HEK293 (cell line): ENCODE results near the gene TMEM167B.

Experiments
- BCL6B ChIP-seq: fragments of 450-650 bp; formaldehyde crosslinking; IDR thresholded peaks from 2 replicates; pipeline ENCODE4 v1.5.1; 2017; ENCODE audit warnings: missing biosample characterization, missing genetic modification characterization
- GLI4 ChIP-seq: fragments of 450-650 bp; formaldehyde crosslinking; IDR thresholded peaks from 2 replicates; pipeline ENCODE4 v1.5.1; 2016; ENCODE audit warnings: missing biosample characterization, missing genetic modification characterization
- GLIS2 ChIP-seq: fragments of 450-650 bp; formaldehyde crosslinking; IDR thresholded peaks from 2 replicates; pipeline ENCODE4 v1.5.1; 2016; ENCODE audit warnings: missing biosample characterization, missing genetic modification characterization
- HOXC10 ChIP-seq: sonication (generic); formaldehyde crosslinking; IDR thresholded peaks from 2 replicates; pipeline ENCODE4 v1.8.1; 2023; ENCODE audit warnings: mild to moderate bottlenecking, missing genetic modification reagents
- IKZF3 ChIP-seq: fragments of 450-650 bp; IDR thresholded peaks from 2 replicates; pipeline ENCODE4 v1.5.0; 2018; ENCODE audit warnings: missing biosample characterization, mild to moderate bottlenecking, missing genetic modification characterization, moderate library complexity
- KLF1 ChIP-seq: fragments of 450-650 bp; formaldehyde crosslinking; IDR thresholded peaks from 2 replicates; pipeline ENCODE4 v1.5.1; 2016; ENCODE audit warnings: missing biosample characterization, missing genetic modification characterization
- KLF7 ChIP-seq: fragments of 450-650 bp; formaldehyde crosslinking; IDR thresholded peaks from 2 replicates; pipeline ENCODE4 v1.5.1; 2016; ENCODE audit warnings: missing biosample characterization, missing genetic modification characterization, borderline replicate concordance
- MZF1 ChIP-seq: fragments of 450-650 bp; formaldehyde crosslinking; IDR thresholded peaks from 2 replicates; pipeline ENCODE4 v1.5.1; 2017; ENCODE audit warnings: missing biosample characterization, missing genetic modification characterization, borderline replicate concordance
- REST ChIP-seq: fragments of 450-650 bp; formaldehyde crosslinking; IDR thresholded peaks from 2 replicates; pipeline ENCODE4 v1.5.1; 2016; ENCODE audit warnings: missing biosample characterization, missing genetic modification characterization
- ZBTB49 ChIP-seq: fragments of 450-650 bp; formaldehyde crosslinking; IDR thresholded peaks from 2 replicates; pipeline ENCODE4 v1.5.1; 2016; ENCODE audit warnings: missing biosample characterization, missing genetic modification characterization, low read depth
- ZBTB6 ChIP-seq: fragments of 450-650 bp; formaldehyde crosslinking; IDR thresholded peaks from 2 replicates; pipeline ENCODE4 v1.5.1; 2017; ENCODE audit warnings: missing biosample characterization, missing genetic modification characterization
- ZFHX2 ChIP-seq: fragments of 450-650 bp; formaldehyde crosslinking; conservative IDR thresholded peaks from 2 replicates; pipeline ENCODE4 v1.5.1; 2016; ENCODE audit warnings: missing biosample characterization, missing genetic modification characterization
- ZFP3 ChIP-seq: fragments of 450-650 bp; formaldehyde crosslinking; IDR thresholded peaks from 2 replicates; pipeline ENCODE4 v1.5.1; 2016; ENCODE audit warnings: low read depth, missing biosample characterization, missing genetic modification characterization
- ZNF132 ChIP-seq: fragments of 450-650 bp; formaldehyde crosslinking; IDR thresholded peaks from 2 replicates; pipeline ENCODE4 v1.5.1; 2017; ENCODE audit warnings: missing biosample characterization, missing genetic modification characterization, borderline replicate concordance
- ZNF211 ChIP-seq: fragments of 450-650 bp; formaldehyde crosslinking; IDR thresholded peaks from 2 replicates; pipeline ENCODE4 v1.5.1; 2016; ENCODE audit warnings: low read depth, missing biosample characterization, missing genetic modification characterization
- ZNF221 ChIP-seq: fragments of 450-650 bp; formaldehyde crosslinking; IDR thresholded peaks from 2 replicates; pipeline ENCODE4 v1.5.1; 2017; ENCODE audit warnings: missing biosample characterization, missing genetic modification characterization, borderline replicate concordance
- ZNF26 ChIP-seq: fragments of 450-650 bp; formaldehyde crosslinking; IDR thresholded peaks from 2 replicates; pipeline ENCODE4 v1.5.1; 2016; ENCODE audit warnings: missing biosample characterization, missing genetic modification characterization
- ZNF350 ChIP-seq: fragments of 450-650 bp; formaldehyde crosslinking; IDR thresholded peaks from 2 replicates; pipeline ENCODE4 v1.5.0; 2017; ENCODE audit warnings: missing biosample characterization, mild to moderate bottlenecking, missing genetic modification characterization
- ZNF488 ChIP-seq: fragments of 450-650 bp; formaldehyde crosslinking; IDR thresholded peaks from 2 replicates; pipeline ENCODE4 v1.5.1; 2016; ENCODE audit warnings: missing biosample characterization, missing genetic modification characterization
- ZNF501 ChIP-seq: fragments of 450-650 bp; formaldehyde crosslinking; IDR thresholded peaks from 2 replicates; pipeline ENCODE4 v1.5.1; 2016; ENCODE audit warnings: missing biosample characterization, missing genetic modification characterization
- ZNF530 ChIP-seq: fragments of 450-650 bp; formaldehyde crosslinking; IDR thresholded peaks from 2 replicates; pipeline ENCODE4 v1.5.1; 2016; ENCODE audit warnings: low read depth, missing biosample characterization, missing genetic modification characterization
- ZNF560 ChIP-seq: fragments of 450-650 bp; formaldehyde crosslinking; IDR thresholded peaks from 2 replicates; pipeline ENCODE4 v1.5.1; 2017; ENCODE audit warnings: missing biosample characterization, missing genetic modification characterization, borderline replicate concordance
- ZNF623 ChIP-seq: fragments of 450-650 bp; formaldehyde crosslinking; IDR thresholded peaks from 2 replicates; pipeline ENCODE4 v1.5.1; 2016; ENCODE audit warnings: missing biosample characterization, missing genetic modification characterization
- ZNF639 ChIP-seq: fragments of 450-650 bp; formaldehyde crosslinking; IDR thresholded peaks from 2 replicates; pipeline ENCODE4 v1.5.1; 2016; ENCODE audit warnings: missing biosample characterization, missing genetic modification characterization
- ZNF658 ChIP-seq: fragments of 450-650 bp; formaldehyde crosslinking; IDR thresholded peaks from 2 replicates; pipeline ENCODE4; 2016; ENCODE audit warnings: missing biosample characterization, missing genetic modification characterization
- ZNF660 ChIP-seq: fragments of 450-650 bp; IDR thresholded peaks from 2 replicates; pipeline ENCODE4 v1.5.1; 2018; ENCODE audit warnings: missing biosample characterization, mild to moderate bottlenecking, missing genetic modification characterization

TMEM167B gene

GRCh38 chr1:109099938-109100773 is 9.6 kb downstream of the TMEM167B start (continued):
- TF ChIP-seq ZNF639 (tag by site-specific recombination) (peak; percentile 97), ZFP3 (tag by site-specific recombination) (no peak), GLI4 (peak; percentile 84; the same call in 1 of the 2 replicates), ZNF132 (tag by site-specific recombination) (no peak), ZNF488 (no peak), ZBTB49 (no peak), REST (tag by site-specific recombination) (peak; percentile 61; the same call in 1 of the 2 replicates), ZNF560 (tag by site-specific recombination) (no peak), KLF7 (tag by site-specific recombination) (peak; percentile 89; the same call in 1 of the 2 replicates), ZNF350 (tag by site-specific recombination) (no peak), ZNF211 (tag by site-specific recombination) (no peak), ZNF658 (tag by site-specific recombination) (no peak), MZF1 (tag by site-specific recombination) (peak; percentile 45; the same call in 1 of the 2 replicates), BCL6B (tag by site-specific recombination) (no peak), ZNF623 (tag by site-specific recombination) (peak; percentile 22; the same call in 1 of the 2 replicates), ZNF221 (tag by site-specific recombination) (no peak), HOXC10 (CRISPR knock-in tag) (no peak), ZNF26 (tag by site-specific recombination) (no peak), IKZF3 (tag by site-specific recombination) (peak; percentile 42; the same call in 1 of the 2 replicates), ZBTB6 (peak; percentile 50; the same call in 1 of the 2 replicates), GLIS2 (tag by site-specific recombination) (peak; percentile 99), ZNF530 (tag by site-specific recombination) (no peak), KLF1 (tag by site-specific recombination) (peak; percentile 77), ZNF660 (tag by site-specific recombination) (peak; percentile 96), ZNF501 (peak; percentile 99), ZFHX2 (tag by site-specific recombination) (peak; percentile 88)
